H1 (cell line): ENCODE results near the gene ZBTB46.

Source experiments
- CTCF ChIP-seq, 3 experiments: IDR thresholded peaks; 1 replicate in 2 of 3; 2 replicates in 1 of 3; pipeline versions ENCODE4 v1.5.1 to v1.6.1; 2011; ENCODE audit warnings: low read length in 3 of 3, mild to moderate bottlenecking in 3 of 3, inconsistent platforms in 2 of 3, low read depth in 1 of 3, moderate library complexity in 1 of 3; ENCODE audit not compliant: insufficient read depth in 1 of 3; ENCODE audit errors: control extremely low read depth in 1 of 3
- EZH2 ChIP-seq: fragments of 200-600 bp; sonication (generic); IDR thresholded peaks from 2 replicates; pipeline ENCODE4 v1.7.1; 2012; ENCODE audit warnings: low read depth, mild to moderate bottlenecking, moderate library complexity, low read length, inconsistent platforms; ENCODE audit not compliant: severe bottlenecking
- GTF2F1 ChIP-seq: IDR thresholded peaks from 2 replicates; pipeline ENCODE4 v1.6.1; 2012; ENCODE audit warnings: low read depth, low read length, improper control_type of control experiment, borderline replicate concordance
- HDAC2 ChIP-seq, 2 experiments: fragments of 300-600 bp in 1 of 2; sonication (generic) in 1 of 2; IDR thresholded peaks; 2 replicates each; pipeline ENCODE4 v1.6.1; 2011 to 2012; ENCODE audit warnings: low read depth in 2 of 2, low read length in 2 of 2, mild to moderate bottlenecking in 2 of 2, moderate library complexity in 2 of 2, borderline replicate concordance in 1 of 2, inconsistent platforms in 1 of 2
- JUN ChIP-seq: IDR thresholded peaks from 2 replicates; pipeline ENCODE4 v1.6.1; 2011; ENCODE audit warnings: low read depth, mild to moderate bottlenecking, improper control_type of control experiment, low read length
- POLR2A ChIP-seq, 2 experiments: IDR thresholded peaks; 1 replicate in 1 of 2; 2 replicates in 1 of 2; pipeline ENCODE4 v1.6.1; 2011; ENCODE audit warnings: low read depth in 2 of 2, low read length in 2 of 2, mild to moderate bottlenecking in 2 of 2; ENCODE audit errors: control extremely low read depth in 1 of 2
- RBBP5 ChIP-seq: IDR thresholded peaks from 2 replicates; pipeline ENCODE4 v1.7.1; 2012; ENCODE audit warnings: low read depth, mild to moderate bottlenecking, inconsistent platforms, low read length, moderate library complexity, borderline replicate concordance
- SIN3A ChIP-seq, 2 experiments: IDR thresholded peaks in 1 of 2; conservative IDR thresholded peaks in 1 of 2; 2 replicates each; pipeline ENCODE4 v1.6.1; 2011 to 2012; ENCODE audit warnings: low read length in 2 of 2, improper control_type of control experiment in 1 of 2, low read depth in 1 of 2, mild to moderate bottlenecking in 1 of 2
- SP1 ChIP-seq: IDR thresholded peaks from 2 replicates; pipeline ENCODE4 v1.6.1; 2011; ENCODE audit warnings: low read depth, low read length
- TAF1 ChIP-seq: IDR thresholded peaks from 2 replicates; pipeline ENCODE4 v1.6.1; 2011; ENCODE audit warnings: mild to moderate bottlenecking, low read depth, low read length
- TEAD4 ChIP-seq: IDR thresholded peaks from 2 replicates; pipeline ENCODE4 v1.6.1; 2012; ENCODE audit warnings: low read depth, low read length, inconsistent platforms, mixed read lengths

GRCh38 chr20:63695424-63696305 lies 135.4 kb downstream of the ZBTB46 start:
- no peak for TF ChIP-seq SIN3A (conservative IDR thresholded peaks at IDR 0.05 in 1 of 2, IDR thresholded peaks at IDR 0.05 in 1 of 2; ENCODE audit: low read depth in 1 of 2, low read length in 2 of 2)
- no peak for TF ChIP-seq HDAC2 (IDR thresholded peaks at IDR 0.05; ENCODE audit: borderline replicate concordance in 1 of 2, low read depth in 2 of 2, low read length in 2 of 2)
- no peak for TF ChIP-seq EZH2
- no peak for TF ChIP-seq TEAD4
- TF ChIP-seq GTF2F1: no peak
- TF ChIP-seq SP1: no peak
- TF ChIP-seq CTCF (IDR thresholded peaks at IDR 0.05; ENCODE audit: control extremely low read depth in 1 of 3, insufficient read depth in 1 of 3, low read depth in 1 of 3, low read length in 3 of 3): no peak
- no peak for TF ChIP-seq TAF1
- no peak for TF ChIP-seq JUN
- TF ChIP-seq POLR2A (IDR thresholded peaks at IDR 0.05; ENCODE audit: control extremely low read depth in 1 of 2, low read depth in 2 of 2, low read length in 2 of 2): no peak; a peak in 1 of 3 replicates
- no peak for TF ChIP-seq RBBP5
